Endothelial cell of umbilical vein (primary cell): ENCODE data around the gene EFNA5. TPM values are rescaled to one million over a fixed set of nuclear protein-coding genes. Genes with fewer than 3 reads are reported as not detected.

Experiments used
- BruUV-seq: library from RNA; stranded (reverse); fragments of 400-500 nt; replicated peaks from 2 replicates; lab custom pipeline; 2021; lab: Mats Ljungman, UMichigan
- CTCF ChIA-PET: fragments of 300-600, 350-600 bp; sonication (Branson Sonifier 250); formaldehyde crosslinking; loops from one replicate; lab custom pipeline; 2021; ENCODE audit warnings: antibody characterized with exemption, inconsistent platforms; lab: Charles Lee
- POLR2A ChIA-PET: fragments of 300-600, 350-600 bp; sonication (Branson Sonifier 250); formaldehyde crosslinking; loops from one replicate; lab custom pipeline; 2021; ENCODE audit warnings: antibody characterized with exemption, inconsistent platforms; lab: Charles Lee
- DNase-seq: peaks from one replicate; pipeline ENCODE4 v3.0.0-alpha.2; 2011; ENCODE audit warnings: low read depth, low spot score
- FAIRE-seq: peaks from 2 replicates; lab custom pipeline; 2011; peaks lifted over from hg19 to GRCh38; lab: Jason Lieb, UNC
- H2AFZ ChIP-seq: 2 replicates; pipeline ENCODE4 v1.6.0; 2012; ENCODE audit warnings: low read depth, low read length, control low read depth, inconsistent platforms
- H3K27ac ChIP-seq: 2 replicates; pipeline ENCODE4 v1.5.1; 2011; ENCODE audit warnings: low read depth, mild to moderate bottlenecking, control low read depth, low read length, moderate library complexity; ENCODE audit not compliant: insufficient read depth
- H3K27me3 ChIP-seq, 2 experiments: 2 replicates each; pipeline versions ENCODE4 v1.6.0 to v1.6.1; 2011; ENCODE audit warnings: low read length in 2 of 2, mixed read lengths in 1 of 2; ENCODE audit not compliant: control insufficient read depth in 2 of 2, insufficient read depth in 2 of 2
- H3K36me3 ChIP-seq, 2 experiments: 2 replicates in 1 of 2; 3 replicates in 1 of 2; pipeline ENCODE4 v1.5.1; 2011; ENCODE audit warnings: low read length in 2 of 2, mild to moderate bottlenecking in 1 of 2, moderate library complexity in 1 of 2; ENCODE audit not compliant: control insufficient read depth in 2 of 2, insufficient read depth in 2 of 2; ENCODE audit errors: extremely low read depth in 1 of 2
- H3K4me1 ChIP-seq: 3 replicates; pipeline ENCODE4 v1.5.1; 2011; ENCODE audit warnings: mild to moderate bottlenecking, low read length; ENCODE audit not compliant: control insufficient read depth, insufficient read depth; ENCODE audit errors: extremely low read depth
- H3K4me2 ChIP-seq: 2 replicates; pipeline ENCODE4 v1.6.1; 2011; ENCODE audit warnings: low read length, control low read depth, mixed read lengths; ENCODE audit not compliant: insufficient read depth
- H3K4me3 ChIP-seq, 3 experiments: fragments of 200-600 bp in 1 of 3; sonication (generic), shearing (Covaris generic) in 1 of 3; replicated peaks in 1 of 3; 2 replicates each; pipeline ENCODE4 v1.5.1; 2011 to 2016; ENCODE audit warnings: control low read depth in 3 of 3, low read length in 3 of 3, mild to moderate bottlenecking in 2 of 3, inconsistent platforms in 1 of 3, low read depth in 1 of 3, moderate library complexity in 1 of 3; ENCODE audit not compliant: insufficient read depth in 1 of 3
- H3K79me2 ChIP-seq: 2 replicates; pipeline ENCODE4 v1.6.0; 2012; ENCODE audit warnings: low read length, inconsistent platforms; ENCODE audit not compliant: control insufficient read depth, insufficient read depth
- H3K9ac ChIP-seq: replicated peaks from 2 replicates; pipeline ENCODE3; 2011; ENCODE audit warnings: low read length, control low read depth; ENCODE audit not compliant: insufficient read depth; ENCODE audit errors: extremely low read depth
- H3K9me1 ChIP-seq: replicated peaks from 3 replicates; pipeline ENCODE4 v1.6.0; 2011; ENCODE audit warnings: mild to moderate bottlenecking, low read length; ENCODE audit not compliant: control insufficient read depth, insufficient read depth; ENCODE audit errors: extremely low read depth
- H3K9me3 ChIP-seq: replicated peaks from 2 replicates; pipeline ENCODE4 v1.5.1; 2012; ENCODE audit warnings: low read length, inconsistent platforms; ENCODE audit not compliant: control insufficient read depth, insufficient read depth
- H4K20me1 ChIP-seq: replicated peaks from 2 replicates; pipeline ENCODE3; 2011; ENCODE audit warnings: mild to moderate bottlenecking, low read length; ENCODE audit not compliant: control insufficient read depth, insufficient read depth; ENCODE audit errors: extremely low read depth
- EZH2 ChIP-seq: IDR thresholded peaks from 2 replicates; pipeline ENCODE4 v1.6.1; 2012; ENCODE audit warnings: borderline replicate concordance, low read depth, mild to moderate bottlenecking, moderate library complexity, low read length, inconsistent platforms; ENCODE audit not compliant: severe bottlenecking
- FOS ChIP-seq: IDR thresholded peaks from 2 replicates; pipeline ENCODE4 v1.6.1; 2011; ENCODE audit warnings: mild to moderate bottlenecking, low read length, moderate library complexity, borderline replicate concordance; ENCODE audit not compliant: insufficient read depth
- GATA2 ChIP-seq: IDR thresholded peaks from 2 replicates; pipeline ENCODE4 v1.7.0; 2011; ENCODE audit warnings: low read depth, mild to moderate bottlenecking, moderate library complexity, mixed read lengths, low read length; ENCODE audit not compliant: insufficient read length, insufficient read depth
- JUN ChIP-seq: IDR thresholded peaks from 2 replicates; pipeline ENCODE4 v1.6.1; 2011; ENCODE audit warnings: borderline replicate concordance, low read depth; ENCODE audit not compliant: insufficient read length, insufficient read depth
- MYC ChIP-seq: IDR thresholded peaks from one replicate; pipeline ENCODE4 v1.6.1; 2011; ENCODE audit warnings: mild to moderate bottlenecking, low read depth, low read length
- POLR2A ChIP-seq: IDR thresholded peaks from 2 replicates; pipeline ENCODE4 v1.6.1; 2012; ENCODE audit warnings: low read depth, mild to moderate bottlenecking, control low read depth, low read length
- POLR2AphosphoS5 ChIP-seq: IDR thresholded peaks from 2 replicates; pipeline ENCODE4 v1.6.1; 2012; ENCODE audit warnings: low read depth, mild to moderate bottlenecking, control low read depth, low read length, moderate library complexity; ENCODE audit not compliant: insufficient read depth
- dilution Hi-C: fragments of 300-500 bp; cut with MboI; formaldehyde crosslinking; loops from one replicate; pipeline ENCODE4 v1.15.0; 2019; ENCODE audit warnings: low sequenced_read_pairs; ENCODE audit not compliant: extremely low pct_ligation_motif_present
- intact Hi-C: fragments of 100-400 bp; cut with micrococcal nuclease; formaldehyde crosslinking; loops from one replicate; pipeline ENCODE4 v1.10.0; 2022
- polyA plus RNA-seq, 4 experiments: library from polyadenylated mRNA; depleted of rRNA in 3 of 4; stranded (reverse) in 3 of 4; unstranded in 1 of 4; fragments of >200 nt; gene quantifications; 2 replicates each; pipeline versions ENCODE4 v1.2.1 to v1.2.3, GENCODE V29; 2011 to 2012; ENCODE audit warnings: missing spikeins in 1 of 4
- total RNA-seq: library from RNA; stranded (reverse); gene quantifications from 2 replicates; pipeline ENCODE4 v1.2.3, GENCODE V29; 2021
- TF ChIP-seq, protein P1 (sequence below), 2 donors: IDR thresholded peaks; 1 replicate in 1 of 2; 2 replicates in 1 of 2; pipeline ENCODE4 v1.5.1; 2011; ENCODE audit warnings: low read length in 2 of 2, mild to moderate bottlenecking in 2 of 2, moderate library complexity in 2 of 2, control low read depth in 1 of 2, inconsistent platforms in 1 of 2, low read depth in 1 of 2; ENCODE audit not compliant: insufficient read depth in 1 of 2; ENCODE audit errors: extremely low read depth in 1 of 2
- TF ChIP-seq, protein P2 (sequence below): IDR thresholded peaks from 2 replicates; pipeline ENCODE4 v1.6.1; 2011; ENCODE audit not compliant: insufficient read depth, insufficient read length

The EFNA5 gene
- total and polyA plus RNA-seq, 2 donors (not counting 3 experiments of a cell fraction or from before 2014, with no cell fraction given) = 13.6 to 22.1 TPM

DNA sequence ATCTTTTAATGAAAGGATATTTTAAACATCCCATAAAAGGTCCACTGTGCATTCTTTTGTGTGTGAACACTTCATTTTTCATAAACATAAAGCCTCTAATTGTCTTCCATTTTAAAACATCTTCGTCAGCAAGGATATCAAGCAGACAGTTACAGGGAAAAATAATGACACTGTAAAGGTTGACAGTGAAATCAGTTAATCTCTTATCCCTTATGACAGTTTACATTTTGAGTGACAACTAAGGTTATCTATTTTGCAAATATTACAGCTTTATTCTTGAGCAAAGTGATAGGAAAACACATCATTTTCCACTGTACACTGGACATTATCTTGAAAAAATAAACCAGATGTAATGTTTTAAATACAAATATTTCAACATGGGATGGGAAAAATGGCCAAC lies 28.7 kb upstream of the EFNA5 start:
- Histone ChIP-seq H3K4me3 (no peak overlapping the region), H3K4me2 (no peak overlapping the region), H3K9me3 (no peaks in the 10 kb centered on the region), H3K36me3 (no peaks in the 10 kb centered on the region), H3K9me1 (no peaks in the 10 kb centered on the region), H2AFZ (no peak overlapping the region), H3K4me1 (no peaks in the 10 kb centered on the region), H4K20me1 (no peaks in the 10 kb centered on the region), H3K79me2 (no peaks in the 10 kb centered on the region), H3K27me3 (no peaks in the 10 kb centered on the region), H3K9ac (no peak overlapping the region), H3K27ac (no peak overlapping the region)
- FAIRE-seq (no peak), DNase-seq (no peak)
- BruUV-seq = no TSS peak
- ChIA-PET POLR2A (no interaction called here), CTCF (no interaction called here)
- intact Hi-C loops = no loop called here
- dilution Hi-C loops = no loop called here
- no peak for TF ChIP-seq GATA2
- no peak for TF ChIP-seq POLR2AphosphoS5
- TF ChIP-seq JUN = no peak
- TF ChIP-seq EZH2 = no peak
- TF ChIP-seq, protein P1, sequence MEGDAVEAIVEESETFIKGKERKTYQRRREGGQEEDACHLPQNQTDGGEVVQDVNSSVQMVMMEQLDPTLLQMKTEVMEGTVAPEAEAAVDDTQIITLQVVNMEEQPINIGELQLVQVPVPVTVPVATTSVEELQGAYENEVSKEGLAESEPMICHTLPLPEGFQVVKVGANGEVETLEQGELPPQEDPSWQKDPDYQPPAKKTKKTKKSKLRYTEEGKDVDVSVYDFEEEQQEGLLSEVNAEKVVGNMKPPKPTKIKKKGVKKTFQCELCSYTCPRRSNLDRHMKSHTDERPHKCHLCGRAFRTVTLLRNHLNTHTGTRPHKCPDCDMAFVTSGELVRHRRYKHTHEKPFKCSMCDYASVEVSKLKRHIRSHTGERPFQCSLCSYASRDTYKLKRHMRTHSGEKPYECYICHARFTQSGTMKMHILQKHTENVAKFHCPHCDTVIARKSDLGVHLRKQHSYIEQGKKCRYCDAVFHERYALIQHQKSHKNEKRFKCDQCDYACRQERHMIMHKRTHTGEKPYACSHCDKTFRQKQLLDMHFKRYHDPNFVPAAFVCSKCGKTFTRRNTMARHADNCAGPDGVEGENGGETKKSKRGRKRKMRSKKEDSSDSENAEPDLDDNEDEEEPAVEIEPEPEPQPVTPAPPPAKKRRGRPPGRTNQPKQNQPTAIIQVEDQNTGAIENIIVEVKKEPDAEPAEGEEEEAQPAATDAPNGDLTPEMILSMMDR (IDR thresholded peaks at IDR 0.05; ENCODE audit: extremely low read depth in 1 of 2, insufficient read depth in 1 of 2, low read depth in 1 of 2, low read length in 2 of 2) = no peak
- no peak for TF ChIP-seq POLR2A
- no peak for TF ChIP-seq MYC
- no peak for TF ChIP-seq FOS
- TF ChIP-seq, protein P2, sequence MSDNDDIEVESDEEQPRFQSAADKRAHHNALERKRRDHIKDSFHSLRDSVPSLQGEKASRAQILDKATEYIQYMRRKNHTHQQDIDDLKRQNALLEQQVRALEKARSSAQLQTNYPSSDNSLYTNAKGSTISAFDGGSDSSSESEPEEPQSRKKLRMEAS = no peak
